Measurements from ENCODE around the gene GPD1.
A peak's percentile ranks its signal among the peaks of the same experiment; 100 is the strongest.

Gene GPD1

DNA sequence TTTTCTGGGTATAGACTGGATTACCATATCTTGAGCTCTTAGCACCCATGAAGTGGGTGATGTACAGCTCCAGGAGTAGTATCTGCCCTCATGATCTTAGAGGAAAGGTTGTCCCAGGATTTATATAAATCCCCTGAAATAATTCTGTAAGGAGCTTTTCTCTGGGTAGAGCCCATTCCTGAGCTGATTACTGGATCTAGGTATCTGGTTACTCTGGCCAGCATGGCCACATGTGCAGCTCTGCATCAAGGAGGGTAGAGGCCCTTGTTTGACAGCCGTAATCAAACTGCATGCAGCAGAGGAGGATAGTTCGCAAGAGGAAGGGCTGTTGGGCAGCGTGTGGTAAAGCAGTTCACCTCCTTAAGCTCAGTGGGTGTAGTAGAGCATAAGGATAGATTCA is 16.7 kb downstream of the GPD1 start:
- no peak overlapping the region for H3K4me3 ChIP-seq (ENCODE audit: low read depth, low read length)
- DNase-seq (ENCODE audit: low read depth) = no peak
- TF ChIP-seq, protein P1, sequence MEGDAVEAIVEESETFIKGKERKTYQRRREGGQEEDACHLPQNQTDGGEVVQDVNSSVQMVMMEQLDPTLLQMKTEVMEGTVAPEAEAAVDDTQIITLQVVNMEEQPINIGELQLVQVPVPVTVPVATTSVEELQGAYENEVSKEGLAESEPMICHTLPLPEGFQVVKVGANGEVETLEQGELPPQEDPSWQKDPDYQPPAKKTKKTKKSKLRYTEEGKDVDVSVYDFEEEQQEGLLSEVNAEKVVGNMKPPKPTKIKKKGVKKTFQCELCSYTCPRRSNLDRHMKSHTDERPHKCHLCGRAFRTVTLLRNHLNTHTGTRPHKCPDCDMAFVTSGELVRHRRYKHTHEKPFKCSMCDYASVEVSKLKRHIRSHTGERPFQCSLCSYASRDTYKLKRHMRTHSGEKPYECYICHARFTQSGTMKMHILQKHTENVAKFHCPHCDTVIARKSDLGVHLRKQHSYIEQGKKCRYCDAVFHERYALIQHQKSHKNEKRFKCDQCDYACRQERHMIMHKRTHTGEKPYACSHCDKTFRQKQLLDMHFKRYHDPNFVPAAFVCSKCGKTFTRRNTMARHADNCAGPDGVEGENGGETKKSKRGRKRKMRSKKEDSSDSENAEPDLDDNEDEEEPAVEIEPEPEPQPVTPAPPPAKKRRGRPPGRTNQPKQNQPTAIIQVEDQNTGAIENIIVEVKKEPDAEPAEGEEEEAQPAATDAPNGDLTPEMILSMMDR (IDR thresholded peaks at IDR 0.05; ENCODE audit: insufficient read depth, low read depth, low read length, missing control alignments) = no peak

DNA sequence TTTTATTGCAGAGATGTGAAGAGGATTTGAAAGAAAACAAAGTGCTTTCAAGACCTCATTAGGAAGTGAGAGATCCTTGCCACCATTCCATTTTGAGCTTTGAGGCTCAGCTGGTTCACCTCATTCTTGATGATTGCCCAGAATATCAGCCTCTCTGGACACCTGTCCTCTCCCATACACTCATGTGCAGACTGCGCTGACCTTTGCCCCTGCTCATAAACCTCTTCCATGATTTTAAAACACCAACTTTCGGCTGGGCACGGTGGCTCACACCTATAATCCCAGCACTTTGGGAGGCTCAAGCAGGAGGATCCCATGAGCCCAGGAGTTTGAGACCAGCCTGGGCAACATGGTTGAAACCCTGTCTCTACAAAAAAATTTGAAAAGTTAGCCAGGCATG is 17.1 kb downstream of the GPD1 start:
- H3K4me3 ChIP-seq (ENCODE audit: low read depth, low read length) = no peak overlapping the region
- TF ChIP-seq, protein P1 (IDR thresholded peaks at IDR 0.05; ENCODE audit: insufficient read depth, low read depth, low read length, missing control alignments) = no peak
- no peak for DNase-seq (ENCODE audit: low read depth)

DNA sequence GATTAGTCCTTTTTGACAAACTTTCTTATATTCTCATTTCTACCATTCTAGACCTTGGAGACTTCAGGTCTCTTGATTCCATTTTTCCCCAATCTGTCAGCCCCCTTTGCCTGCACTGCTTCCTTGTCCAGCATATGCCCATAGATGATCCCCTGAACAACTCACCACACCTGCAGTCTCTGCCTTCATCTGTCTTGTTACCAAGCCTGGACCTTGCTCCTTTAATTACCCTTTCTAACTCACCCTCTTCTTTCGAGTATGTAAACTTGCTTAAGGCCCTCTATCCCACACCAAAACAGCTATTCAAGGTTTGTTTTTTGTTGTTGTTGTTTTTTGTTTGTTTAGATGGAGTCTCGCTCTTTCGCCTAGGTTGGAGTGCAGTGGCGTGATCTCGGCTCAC is 17.8 kb downstream of the GPD1 start:
- TF ChIP-seq, protein P1 (IDR thresholded peaks at IDR 0.05; ENCODE audit: insufficient read depth, low read depth, low read length, missing control alignments) = no peak
- no peak for DNase-seq (ENCODE audit: low read depth)
- H3K4me3 ChIP-seq (ENCODE audit: low read depth, low read length) = no peak overlapping the region

DNA sequence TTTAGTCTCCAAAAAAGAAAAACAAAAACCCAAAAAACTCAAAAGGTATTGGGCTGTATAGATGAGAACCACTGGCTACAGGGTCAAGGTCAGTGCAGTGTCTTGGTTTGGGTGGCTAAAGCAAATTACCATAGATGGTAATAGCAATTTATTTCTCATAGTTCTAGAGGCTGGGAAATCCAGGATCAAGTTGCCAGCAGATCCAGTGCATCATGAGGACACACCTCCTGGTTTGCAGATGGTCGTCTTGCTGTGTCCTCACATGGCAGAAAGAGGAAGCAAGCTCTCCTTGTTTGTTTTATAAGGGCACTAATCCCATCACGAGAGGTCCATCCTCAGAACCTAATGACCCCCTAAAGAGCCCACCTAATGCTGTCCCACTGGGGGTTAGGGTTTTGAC is 19.4 kb downstream of the GPD1 start:
- TF ChIP-seq, protein P1 (IDR thresholded peaks at IDR 0.05; ENCODE audit: insufficient read depth, low read depth, low read length, missing control alignments) = no peak
- DNase-seq (ENCODE audit: low read depth) = no peak

DNA sequence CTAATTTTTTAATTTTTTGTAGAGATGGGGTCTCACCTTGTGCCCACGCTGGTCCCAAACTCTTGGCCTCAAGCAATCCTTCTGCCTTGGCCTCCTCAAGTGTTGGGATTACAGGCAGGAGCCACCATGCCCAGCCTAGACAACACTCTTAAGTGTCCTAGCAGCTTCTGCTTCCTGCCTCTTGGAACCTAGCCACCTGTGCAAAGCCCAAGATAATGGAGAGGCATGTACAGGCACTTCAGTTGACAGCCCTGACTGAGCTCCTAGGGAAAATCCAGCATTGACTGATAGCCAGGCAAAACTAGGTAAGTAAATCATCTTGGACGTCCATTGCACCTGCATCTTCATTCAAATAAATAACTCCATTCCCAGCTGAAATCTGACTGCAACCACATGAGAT is 23.7 kb downstream of the GPD1 start:
- DNase-seq (ENCODE audit: low read depth) = no peak
- H3K4me3 ChIP-seq (ENCODE audit: low read depth, low read length) = no peak overlapping the region
- TF ChIP-seq, protein P1 (IDR thresholded peaks at IDR 0.05; ENCODE audit: insufficient read depth, low read depth, low read length, missing control alignments) = no peak

More for the DNA sequence above, 19.4 kb downstream of the GPD1 start:
- no peak overlapping the region for H3K4me3 ChIP-seq (ENCODE audit: low read depth, low read length)

DNA sequence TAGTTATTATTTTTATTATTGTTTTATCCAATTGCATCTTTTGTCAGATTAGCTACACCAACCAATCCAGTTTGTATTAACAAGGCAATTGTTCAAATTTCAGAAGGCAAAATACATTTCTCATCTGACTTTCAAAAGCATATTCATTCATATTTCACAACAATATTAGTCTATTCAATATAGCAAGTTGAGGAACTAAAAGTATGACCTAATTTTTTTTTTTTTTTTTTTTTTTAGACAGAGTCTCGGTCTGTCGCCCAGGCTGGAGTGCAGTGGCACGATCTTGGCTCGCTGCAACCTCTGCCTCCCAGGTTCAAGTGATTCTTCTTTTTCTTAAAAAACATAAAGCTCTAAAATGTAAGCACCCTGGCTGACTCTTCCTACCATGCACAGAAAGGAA is 25.5 kb downstream of the GPD1 start:
- TF ChIP-seq, protein P1 (IDR thresholded peaks at IDR 0.05; ENCODE audit: insufficient read depth, low read depth, low read length, missing control alignments) = no peak
- H3K4me3 ChIP-seq (ENCODE audit: low read depth, low read length) = no peak overlapping the region
- no peak for DNase-seq (ENCODE audit: low read depth)

DNA sequence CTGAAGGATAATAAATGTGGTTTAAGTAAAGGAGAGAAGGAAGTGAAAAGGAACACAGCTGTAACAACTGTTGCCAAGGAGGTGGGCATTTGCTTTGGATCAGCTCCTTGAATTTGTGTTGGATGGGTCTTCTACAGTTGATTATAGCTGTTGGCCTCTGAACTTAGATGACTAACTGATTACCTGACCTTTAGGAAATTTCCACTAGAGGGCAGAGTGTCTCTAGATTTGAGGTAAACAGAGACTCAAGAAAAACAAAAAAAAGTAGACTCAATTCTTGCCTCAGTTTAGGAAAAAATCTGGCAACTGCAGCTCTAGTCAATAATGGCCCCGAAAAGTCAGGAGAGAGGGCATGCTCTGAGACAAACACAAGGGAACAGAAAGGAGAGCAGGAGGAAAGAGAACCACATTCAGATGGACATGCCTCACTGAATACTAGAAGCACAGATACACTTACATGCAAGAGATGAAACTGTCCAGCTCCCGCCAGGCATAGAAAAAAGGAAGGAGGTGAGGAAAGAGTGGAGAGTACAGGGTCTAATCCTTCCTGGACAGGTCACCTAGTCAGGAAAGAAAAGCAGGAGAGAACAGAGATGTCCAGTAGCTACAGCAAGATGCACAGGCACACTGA is 28.8 kb downstream of the GPD1 start:
- no peak overlapping the region for H3K4me3 ChIP-seq (ENCODE audit: low read depth, low read length)
- DNase-seq (ENCODE audit: low read depth) = peak; percentile 66
- TF ChIP-seq, protein P1 (IDR thresholded peaks at IDR 0.05; ENCODE audit: insufficient read depth, low read depth, low read length, missing control alignments) = peak; percentile 54
